HG03196 (cell line): ENCODE data around the gene HIPK1.
"Not testable (repeated sequence)": the region's sequence is repeated elsewhere in the genome, so short reads cannot be mapped to it uniquely, and the experiment has no call there.

Source experiments
- ATAC-seq: cut with Tn5 transposase; IDR thresholded peaks from one replicate; pipeline ENCODE4 v1.9.1; 2021; ENCODE audit not compliant: unreplicated experiment

Gene HIPK1

DNA sequence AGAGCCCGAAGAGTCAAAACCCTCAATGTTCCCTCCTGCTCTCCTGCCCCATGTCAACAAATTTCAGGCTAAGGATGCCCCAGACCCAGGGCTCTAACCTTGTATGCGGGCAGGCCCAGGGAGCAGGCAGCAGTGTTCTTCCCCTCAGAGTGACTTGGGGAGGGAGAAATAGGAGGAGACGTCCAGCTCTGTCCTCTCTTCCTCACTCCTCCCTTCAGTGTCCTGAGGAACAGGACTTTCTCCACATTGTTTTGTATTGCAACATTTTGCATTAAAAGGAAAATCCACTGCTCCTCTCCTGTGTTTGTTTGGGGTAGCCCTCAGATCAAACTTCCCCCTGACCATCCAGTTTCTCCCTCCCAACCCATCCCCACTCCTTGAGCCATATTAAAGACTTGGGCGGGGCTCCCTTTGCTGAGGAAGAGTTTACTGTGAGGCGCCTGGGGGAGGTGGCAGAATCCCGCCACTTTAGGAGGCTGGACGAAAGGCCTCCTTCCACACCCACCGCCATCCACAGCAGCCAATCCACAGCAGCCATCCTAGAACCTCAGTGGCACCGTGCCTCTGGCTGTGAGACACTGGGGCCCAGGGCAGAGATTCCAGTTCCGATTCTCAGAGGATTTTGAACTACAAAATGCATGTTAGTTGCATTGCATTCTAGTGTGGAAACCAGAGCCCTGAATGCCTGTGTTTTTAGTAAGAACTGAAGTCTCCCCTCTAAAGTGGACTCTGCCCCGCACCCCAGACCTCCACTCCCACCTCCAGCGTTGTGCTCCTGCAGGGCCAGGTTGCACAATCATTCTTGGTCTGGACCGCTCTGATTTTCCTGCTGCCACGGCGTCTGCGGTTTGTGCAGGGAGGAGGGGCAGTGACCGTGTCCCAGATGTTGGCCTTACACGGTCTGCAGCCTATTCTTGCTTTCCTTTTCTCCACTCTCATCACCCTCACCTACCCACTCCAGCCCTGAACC, 53.1 kb downstream of the HIPK1 start:
- no peak for ATAC-seq

- ATAC-seq, result no peak
These were observed 53.8 kb downstream of the HIPK1 start for GRCh38 chr1:113982949-113983348.

- ATAC-seq, result no peak
These were observed 54.3 kb downstream of the HIPK1 start for GRCh38 chr1:113983391-113983790.

DNA sequence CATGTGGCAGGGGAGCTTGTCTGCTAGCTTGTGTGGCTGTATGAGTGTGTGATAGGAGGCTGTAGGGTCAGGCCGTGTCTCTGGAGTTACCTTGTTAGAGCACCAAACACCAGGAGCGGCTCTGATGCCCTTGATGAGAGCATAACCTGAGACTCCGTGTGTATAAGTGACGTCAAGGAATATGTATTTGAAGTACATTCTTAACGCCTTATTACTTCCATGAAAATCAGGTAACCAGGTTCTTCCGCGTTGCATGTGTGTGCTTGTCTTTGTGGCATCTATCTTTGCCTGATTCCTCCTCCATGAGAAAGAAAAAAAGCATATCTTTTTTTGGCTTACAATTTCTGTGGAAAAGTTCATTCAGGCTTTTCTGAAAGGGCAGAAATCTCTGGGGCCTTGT, 54.7 kb downstream of the HIPK1 start:
- ATAC-seq, result no peak

DNA sequence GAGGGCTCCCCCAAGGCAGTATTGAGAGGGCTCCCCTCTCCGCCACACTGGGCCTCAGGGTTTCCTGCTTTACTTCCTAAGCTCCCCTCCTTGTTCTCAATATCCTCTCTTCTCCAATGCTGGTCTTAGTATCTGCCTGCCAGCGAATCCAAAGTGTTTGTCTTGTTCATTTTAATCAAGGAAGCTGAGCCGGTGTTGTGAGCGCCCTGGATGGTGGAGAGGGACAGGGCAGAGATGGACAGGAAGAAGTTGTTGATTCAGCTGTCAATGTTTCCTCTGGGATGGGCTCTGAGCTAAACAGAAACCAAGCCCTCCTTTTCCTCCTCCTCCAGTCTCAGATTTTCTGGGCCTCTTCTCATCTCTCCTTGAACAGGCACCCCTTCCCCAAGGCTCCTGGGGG, 55.6 kb downstream of the HIPK1 start:
- no peak for ATAC-seq

- no peak for ATAC-seq
These were observed 57.7 kb downstream of the HIPK1 start for GRCh38 chr1:113986802-113987201.

DNA sequence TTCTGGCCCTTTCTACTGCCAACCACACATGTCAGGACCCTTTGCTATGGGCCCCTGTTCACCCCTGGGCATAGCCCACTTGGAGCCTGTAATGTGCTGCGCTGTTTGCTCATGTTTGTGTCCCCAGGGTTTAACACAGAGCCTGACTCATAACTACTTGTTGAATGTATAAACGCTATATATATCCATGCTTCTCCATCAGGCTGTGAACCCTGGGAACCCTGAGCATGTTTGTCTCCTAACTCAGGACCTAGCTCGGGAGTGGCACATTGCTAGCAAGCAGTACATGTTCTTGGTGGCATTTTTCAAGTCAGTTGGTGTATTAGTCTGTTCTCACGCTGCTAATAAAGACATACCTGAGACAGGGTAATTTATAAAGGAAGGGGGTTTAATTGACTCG, 58.1 kb downstream of the HIPK1 start:
- no peak for ATAC-seq

GRCh38 chr1:113990530-113990929, 61.4 kb downstream of the HIPK1 start:
- ATAC-seq, result no peak

GRCh38 chr1:113990961-113991360, 61.8 kb downstream of the HIPK1 start:
- no peak for ATAC-seq

GRCh38 chr1:113991467-113991997, 62.4 kb downstream of the HIPK1 start:
- no peak for ATAC-seq

DNA sequence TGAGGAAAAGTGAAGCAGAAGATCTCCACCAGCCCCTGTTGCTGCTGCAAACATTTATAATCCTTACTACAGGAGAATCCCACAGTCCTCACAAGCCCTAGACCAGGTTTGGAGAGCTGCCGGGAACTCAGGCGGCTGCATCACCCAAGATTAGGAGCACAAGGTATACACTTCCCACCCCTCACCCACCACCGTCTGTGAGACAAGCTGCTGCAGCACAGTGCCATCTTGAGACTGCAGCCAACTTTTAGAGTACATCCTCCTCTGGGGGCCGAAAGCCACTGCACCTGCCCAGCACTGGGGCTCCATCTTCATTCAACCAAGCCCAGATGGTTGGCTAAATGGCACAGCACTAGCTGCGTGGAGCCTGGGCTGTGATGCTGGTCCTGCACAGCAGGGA, 63.9 kb downstream of the HIPK1 start:
- ATAC-seq, result no peak

GRCh38 chr1:113993766-113994165, 64.6 kb downstream of the HIPK1 start:
- no peak for ATAC-seq

DNA sequence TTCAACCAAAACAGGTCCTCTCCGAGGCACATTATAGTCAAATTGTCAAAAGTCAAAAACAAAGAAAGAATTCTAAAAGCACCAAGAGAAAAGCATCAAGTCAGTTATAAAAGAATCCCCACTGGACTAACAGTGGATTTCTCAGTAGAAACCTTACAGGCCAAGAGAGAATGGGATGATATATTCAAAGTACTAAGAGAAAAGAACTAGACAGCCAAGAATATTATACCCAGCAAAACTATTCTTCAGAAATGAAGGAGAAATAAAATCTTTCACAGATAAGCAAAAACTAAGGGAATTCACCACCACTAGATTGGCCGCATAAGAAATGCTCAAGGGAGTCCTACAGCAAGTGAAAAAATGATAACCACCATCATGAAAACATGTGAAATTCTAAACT, 66.3 kb downstream of the HIPK1 start:
- no peak for ATAC-seq

- no peak for ATAC-seq
These were observed 69.2 kb downstream of the HIPK1 start for GRCh38 chr1:113998361-113998760.

DNA sequence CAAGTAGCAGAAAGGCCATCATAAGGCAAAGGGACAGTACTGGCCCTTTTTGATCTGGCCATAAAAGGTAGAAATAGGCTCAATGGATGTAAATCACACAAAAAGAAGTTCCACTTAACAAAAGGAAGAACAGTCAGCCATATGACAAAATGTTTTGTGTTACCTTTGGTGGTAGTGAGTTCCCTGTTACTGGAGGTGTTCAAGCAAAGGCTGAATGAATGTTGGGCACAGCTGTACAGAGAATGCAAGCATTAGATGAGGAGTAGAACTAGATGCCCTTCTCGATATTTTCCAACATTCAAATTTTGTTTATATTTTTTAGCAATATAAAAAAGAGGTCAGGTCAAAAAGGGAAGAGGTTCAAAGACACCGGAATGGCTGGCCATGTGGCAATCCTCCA, 70.1 kb downstream of the HIPK1 start:
- no peak for ATAC-seq

DNA sequence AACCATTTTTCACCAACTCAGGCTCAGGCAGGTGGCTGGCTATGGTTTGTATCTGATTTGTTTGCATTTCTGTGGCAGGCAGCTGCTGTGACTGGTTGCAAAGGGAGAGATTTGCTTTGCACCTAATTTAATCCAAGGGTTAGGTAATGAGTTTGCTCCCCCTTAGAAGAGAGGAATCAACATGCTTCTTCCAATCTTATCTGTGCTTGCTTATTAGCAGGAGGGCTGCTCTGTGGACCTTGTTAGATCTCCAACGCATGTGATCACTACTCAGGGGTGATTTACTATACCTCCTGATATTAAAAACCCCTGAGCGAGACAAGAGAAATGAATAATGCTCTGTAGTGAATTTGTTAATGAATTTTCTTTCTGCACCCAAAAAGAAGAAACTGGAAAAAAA, 70.7 kb downstream of the HIPK1 start:
- ATAC-seq, result no peak

DNA sequence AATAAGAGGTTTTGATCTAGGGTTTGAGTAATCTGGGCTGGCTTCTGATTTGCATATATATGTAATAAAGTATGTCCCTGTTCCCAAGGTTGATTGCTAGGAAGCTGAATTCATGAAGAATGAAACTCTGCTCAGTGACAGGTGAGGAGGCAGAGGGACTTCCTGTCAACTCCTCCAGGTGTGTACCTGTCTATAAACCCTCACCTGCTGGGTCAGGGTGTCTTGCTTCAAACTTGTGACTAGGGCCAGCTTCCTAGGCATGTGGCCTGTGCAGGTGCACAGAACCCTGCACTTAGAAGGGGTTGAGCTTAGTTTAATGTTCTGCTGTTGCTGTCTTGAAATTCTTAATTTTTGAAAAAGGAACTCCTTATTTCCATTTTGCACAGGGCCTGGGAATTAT, 71.3 kb downstream of the HIPK1 start:
- no peak for ATAC-seq

GRCh38 chr1:114002492-114003239, 73.5 kb downstream of the HIPK1 start:
- no peak for ATAC-seq

DNA sequence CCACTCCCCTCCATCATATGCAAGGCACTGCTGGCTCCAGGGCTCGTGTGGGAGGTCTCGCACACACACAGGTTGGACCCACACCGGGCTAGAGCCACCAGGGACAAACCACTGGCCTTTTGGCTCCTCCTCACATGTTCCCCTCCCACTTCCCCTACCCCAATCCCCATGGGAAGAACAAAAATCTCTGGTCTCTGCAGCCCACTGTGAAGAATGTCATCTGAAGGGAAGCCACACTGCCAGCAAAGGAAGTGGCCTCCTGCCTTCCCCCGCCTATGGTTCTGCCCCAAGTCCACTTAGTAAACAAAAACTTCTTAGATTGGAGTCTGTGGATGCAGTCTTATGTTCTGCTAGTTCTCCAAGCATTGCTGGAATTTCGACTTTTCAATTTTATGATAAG, 74.3 kb downstream of the HIPK1 start:
- no peak for ATAC-seq

- not testable (repeated sequence) for ATAC-seq
These were observed 77.7 kb downstream of the HIPK1 start for GRCh38 chr1:114006825-114007224.

DNA sequence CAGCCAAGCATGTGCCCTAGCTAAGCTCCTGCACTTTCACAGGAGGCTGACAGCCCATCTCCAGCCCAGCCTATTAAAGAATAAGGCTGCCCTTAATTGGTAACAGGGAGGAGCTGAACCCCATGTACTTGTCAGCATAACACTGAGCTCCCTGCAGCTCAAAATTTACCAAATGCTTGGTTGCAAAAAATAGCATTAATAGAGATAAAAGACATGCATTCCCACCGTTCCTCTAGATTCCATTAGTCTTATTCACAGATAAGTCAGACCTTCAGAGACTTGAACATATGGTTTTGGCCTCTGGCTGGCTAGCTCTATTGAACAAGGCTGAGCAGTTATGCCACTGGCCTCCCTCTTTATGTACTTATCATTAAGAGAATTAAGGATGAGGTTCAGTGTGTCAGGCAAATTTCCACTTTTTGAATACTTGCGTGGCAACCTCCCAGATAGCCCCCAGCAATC, 79.4 kb downstream of the HIPK1 start:
- no peak for ATAC-seq

DNA sequence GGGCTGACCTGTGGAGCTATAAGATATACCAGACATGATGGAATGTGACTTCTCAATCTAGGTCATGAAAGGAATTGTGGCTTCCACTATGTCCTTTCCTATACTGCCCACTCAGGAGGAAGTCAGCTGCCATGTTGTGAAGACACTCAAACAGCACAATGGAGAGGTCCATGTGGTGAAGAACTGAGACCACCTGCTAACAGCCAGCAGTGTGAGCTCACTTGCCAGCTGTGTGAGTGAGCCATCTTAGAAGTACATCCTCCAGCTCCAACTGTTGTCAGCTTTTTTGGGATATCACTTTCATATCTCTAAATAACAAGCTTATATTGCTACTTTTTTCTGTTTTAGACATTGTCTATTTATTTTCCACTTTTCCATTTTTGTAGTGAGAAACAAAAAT, 79.9 kb downstream of the HIPK1 start:
- no peak for ATAC-seq
